Measurements from ENCODE around the gene NSMCE1.

The NSMCE1 gene

GRCh38 chr16:27199235-27199586 lies 69.4 kb downstream of the NSMCE1 start:
- TF ChIP-seq, protein P1, sequence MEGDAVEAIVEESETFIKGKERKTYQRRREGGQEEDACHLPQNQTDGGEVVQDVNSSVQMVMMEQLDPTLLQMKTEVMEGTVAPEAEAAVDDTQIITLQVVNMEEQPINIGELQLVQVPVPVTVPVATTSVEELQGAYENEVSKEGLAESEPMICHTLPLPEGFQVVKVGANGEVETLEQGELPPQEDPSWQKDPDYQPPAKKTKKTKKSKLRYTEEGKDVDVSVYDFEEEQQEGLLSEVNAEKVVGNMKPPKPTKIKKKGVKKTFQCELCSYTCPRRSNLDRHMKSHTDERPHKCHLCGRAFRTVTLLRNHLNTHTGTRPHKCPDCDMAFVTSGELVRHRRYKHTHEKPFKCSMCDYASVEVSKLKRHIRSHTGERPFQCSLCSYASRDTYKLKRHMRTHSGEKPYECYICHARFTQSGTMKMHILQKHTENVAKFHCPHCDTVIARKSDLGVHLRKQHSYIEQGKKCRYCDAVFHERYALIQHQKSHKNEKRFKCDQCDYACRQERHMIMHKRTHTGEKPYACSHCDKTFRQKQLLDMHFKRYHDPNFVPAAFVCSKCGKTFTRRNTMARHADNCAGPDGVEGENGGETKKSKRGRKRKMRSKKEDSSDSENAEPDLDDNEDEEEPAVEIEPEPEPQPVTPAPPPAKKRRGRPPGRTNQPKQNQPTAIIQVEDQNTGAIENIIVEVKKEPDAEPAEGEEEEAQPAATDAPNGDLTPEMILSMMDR (IDR thresholded peaks at IDR 0.05; ENCODE audit: borderline replicate concordance, control extremely low read depth, extremely low read depth, insufficient read depth, missing control alignments): no peak
- DNase-seq (ENCODE audit: low spot score): no peak
- in situ Hi-C loops (cut with MboI; ENCODE audit: low sequenced_read_pairs, unreplicated experiment): no loop called here

DNA sequence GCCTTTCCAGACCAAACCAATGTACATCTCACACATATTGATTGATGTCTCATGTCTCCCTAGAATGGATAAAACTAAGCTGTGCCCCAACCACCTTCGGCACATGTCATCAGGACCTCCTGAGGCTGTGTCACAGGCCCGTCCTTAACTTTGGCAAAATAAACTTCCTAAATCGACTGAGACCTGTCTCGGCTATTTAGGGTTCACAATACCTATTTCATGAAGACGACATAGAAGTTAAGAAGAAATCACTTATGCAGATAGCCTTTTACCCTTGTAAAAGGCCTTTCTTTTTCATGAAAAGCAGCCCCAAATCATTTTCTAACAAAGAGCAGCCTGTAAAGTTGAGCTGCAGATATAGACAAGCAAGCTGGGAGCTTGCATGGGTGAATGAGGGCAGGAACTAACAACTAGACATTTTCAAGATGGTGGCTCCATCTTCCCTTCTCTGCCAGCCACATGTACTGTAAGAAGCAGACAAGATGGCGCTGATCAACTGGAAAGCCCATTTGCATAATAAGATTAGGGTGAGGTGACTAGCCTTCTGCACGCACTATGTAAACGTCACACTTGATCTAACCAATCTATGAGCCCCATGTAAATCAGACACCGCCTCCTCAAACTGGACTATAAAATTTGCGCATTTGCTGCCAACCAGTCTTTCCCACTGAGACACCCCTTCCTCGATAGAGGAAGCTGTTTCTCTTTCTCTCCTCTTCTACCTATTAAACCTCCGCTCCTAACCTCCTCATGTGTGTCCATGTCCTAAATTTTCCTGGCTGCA lies 69.9 kb downstream of the NSMCE1 start:
- no peak for DNase-seq (ENCODE audit: low spot score)
- TF ChIP-seq, protein P1 (IDR thresholded peaks at IDR 0.05; ENCODE audit: borderline replicate concordance, control extremely low read depth, extremely low read depth, insufficient read depth, missing control alignments): no peak
- in situ Hi-C loops (cut with MboI; ENCODE audit: low sequenced_read_pairs, unreplicated experiment): no loop called here

DNA sequence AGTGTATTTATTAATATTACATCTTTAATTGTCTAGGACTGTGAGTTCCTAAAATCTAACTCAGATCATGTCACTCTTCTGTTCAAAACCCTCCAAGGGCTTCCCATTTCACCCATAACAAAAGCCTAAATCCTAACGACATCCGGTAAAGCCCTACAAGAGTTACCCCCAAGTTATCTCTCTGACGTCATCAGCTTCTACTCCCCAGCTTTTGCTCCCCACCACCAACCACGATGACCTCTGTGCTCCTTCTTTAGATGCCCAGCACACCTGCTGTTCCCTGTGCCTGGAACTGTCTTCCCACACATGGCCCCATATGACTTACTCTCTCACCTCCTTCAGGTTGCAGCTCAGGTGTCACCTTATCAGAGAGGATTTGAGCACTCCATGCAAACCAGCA lies 71.6 kb downstream of the NSMCE1 start:
- in situ Hi-C loops (cut with MboI; ENCODE audit: low sequenced_read_pairs, unreplicated experiment): no loop called here
- TF ChIP-seq, protein P1 (IDR thresholded peaks at IDR 0.05; ENCODE audit: borderline replicate concordance, control extremely low read depth, extremely low read depth, insufficient read depth, missing control alignments): no peak
- no peak for DNase-seq (ENCODE audit: low spot score)

GRCh38 chr16:27195941-27196595 lies 72.5 kb downstream of the NSMCE1 start:
- TF ChIP-seq, protein P1 (IDR thresholded peaks at IDR 0.05; ENCODE audit: borderline replicate concordance, control extremely low read depth, extremely low read depth, insufficient read depth, missing control alignments): no peak
- no peak for DNase-seq (ENCODE audit: low spot score)
- in situ Hi-C loops (cut with MboI; ENCODE audit: low sequenced_read_pairs, unreplicated experiment): no loop called here

DNA sequence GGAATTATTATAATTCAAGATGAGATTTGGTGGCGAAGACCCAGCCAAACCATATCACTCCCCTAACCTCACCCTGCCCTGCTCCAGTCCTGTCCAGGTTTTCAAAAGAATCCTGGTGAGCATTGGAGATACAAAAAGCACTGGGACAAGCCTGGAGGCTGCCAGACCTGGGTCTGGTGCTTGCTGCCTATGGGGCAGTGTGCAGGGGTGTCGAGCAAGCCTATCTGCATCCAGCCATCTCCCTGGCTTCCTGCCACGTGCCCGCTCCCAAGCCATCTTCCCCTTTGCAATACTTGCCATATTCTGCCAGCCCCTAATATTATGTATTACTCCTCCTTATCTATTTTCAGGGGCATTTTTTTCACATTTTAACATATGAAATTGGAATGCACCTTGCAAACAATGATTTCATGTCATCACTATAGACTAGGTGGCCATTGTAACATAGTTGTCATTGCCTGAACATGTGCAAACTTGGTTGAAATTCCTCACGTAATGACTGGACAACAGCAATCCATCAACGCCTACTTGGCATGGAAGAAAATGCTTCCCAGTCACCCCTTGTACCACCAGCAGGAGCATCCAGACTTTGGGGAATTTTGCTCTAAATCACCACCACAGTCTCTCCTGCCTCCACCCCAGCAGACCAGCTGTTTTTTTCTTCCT lies 73.4 kb downstream of the NSMCE1 start:
- in situ Hi-C loops (cut with MboI; ENCODE audit: low sequenced_read_pairs, unreplicated experiment): no loop called here
- DNase-seq (ENCODE audit: low spot score): no peak
- TF ChIP-seq, protein P1 (IDR thresholded peaks at IDR 0.05; ENCODE audit: borderline replicate concordance, control extremely low read depth, extremely low read depth, insufficient read depth, missing control alignments): no peak

GRCh38 chr16:27193300-27193990 lies 75.1 kb downstream of the NSMCE1 start:
- DNase-seq (ENCODE audit: low spot score): no peak
- in situ Hi-C loops (cut with MboI; ENCODE audit: low sequenced_read_pairs, unreplicated experiment): no loop called here
- TF ChIP-seq, protein P1 (IDR thresholded peaks at IDR 0.05; ENCODE audit: borderline replicate concordance, control extremely low read depth, extremely low read depth, insufficient read depth, missing control alignments): no peak

Measured in GM13976 (cell line).